A549 treated with dexamethasone at 1 μM for 4 hours (cell line): ENCODE data around the gene ZNRD2. TPM values are rescaled to one million over a fixed set of nuclear protein-coding genes. Genes with fewer than 3 reads are reported as not detected.

Experiments used
- total RNA-seq: library from RNA; stranded (reverse); fragments of 200-300 nt; extraction: Qiagen RNA extraction; gene quantifications from 5 replicates; pipeline ENCODE4 v1.2.3, GENCODE V29; 2022

Gene ZNRD2
- total RNA-seq, result 67.2 to 80.5 TPM (median 71.2 TPM) in 5 replicates

GRCh38 chr11:65569973-65570918 lies at the start of gene ZNRD2:
ZNRD2 (plus strand) TSS chr11:65570477; CDS start chr11:65570492, 15 bp downstream.

GRCh38 chr11:65524741-65525545 lies 45.3 kb upstream of the ZNRD2 start, which contains the start of gene SCYL1:
SCYL1 (plus strand) TSS chr11:65525083; CDS start chr11:65525154, 71 bp downstream.

GRCh38 chr11:65558002-65558929 lies 12.0 kb upstream of the ZNRD2 start, which contains the start of gene LTBP3:
LTBP3 (minus strand) TSS chr11:65558359; CDS start chr11:65557959, 400 bp downstream.

GRCh38 chr11:65572356-65573051 lies 2.2 kb downstream of the ZNRD2 start, which contains the start of gene FAM89B:
FAM89B (plus strand) TSS chr11:65572538; CDS start chr11:65572670, 132 bp downstream.

GRCh38 chr11:65575568-65576231 lies 5.4 kb downstream of the ZNRD2 start, which contains the start of gene EHBP1L1:
EHBP1L1 (plus strand) TSS chr11:65576053; CDS start chr11:65576303, 250 bp downstream.

GRCh38 chr11:65595543-65596281 lies 25.4 kb downstream of the ZNRD2 start, which contains the start of gene KCNK7:
KCNK7 (minus strand) TSS chr11:65595800; CDS start chr11:65595772, 28 bp downstream.

GRCh38 chr11:65615229-65615949 lies 45.1 kb downstream of the ZNRD2 start, which contains the start of gene PCNX3:
PCNX3 (plus strand) TSS chr11:65615776; CDS start chr11:65616312, 536 bp downstream.

Other genes starting within 250 kb of the ZNRD2 start
- gene DPF2, start 236.6 kb upstream of the ZNRD2 start, total RNA-seq, result 38.8 to 42.8 TPM (median 42.2 TPM) in 5 replicates
- 0.80 to 1.2 TPM (median 1.0 TPM) in 5 replicates for gene TIGD3, start 215.7 kb upstream of the ZNRD2 start, total RNA-seq
- gene SLC25A45, start 187.8 kb upstream of the ZNRD2 start, total RNA-seq, result 10.7 to 16.6 TPM (median 15.4 TPM) in 5 replicates
- gene FRMD8, start 183.8 kb upstream of the ZNRD2 start, total RNA-seq, result 34.3 to 52.8 TPM (median 49.7 TPM) in 5 replicates
- 91.2 to 211 TPM (median 154 TPM) in 5 replicates for gene NEAT1, start 147.7 kb upstream of the ZNRD2 start, total RNA-seq
- gene MALAT1, start 71.4 kb upstream of the ZNRD2 start, total RNA-seq, result 47.0 to 89.3 TPM (median 68.8 TPM) in 5 replicates
- 42.4 to 62.3 TPM (median 60.2 TPM) in 5 replicates for gene SCYL1, start 45.4 kb upstream of the ZNRD2 start, total RNA-seq
- gene LTBP3, start 12.1 kb upstream of the ZNRD2 start, total RNA-seq, result 67.3 to 123 TPM (median 91.4 TPM) in 5 replicates
- gene FAM89B, start 2.1 kb downstream of the ZNRD2 start, total RNA-seq, result 24.8 to 42.2 TPM (median 34.4 TPM) in 5 replicates
- gene EHBP1L1, start 5.6 kb downstream of the ZNRD2 start, total RNA-seq, result 20.8 to 32.9 TPM (median 28.8 TPM) in 5 replicates
- 0.21 to 0.59 TPM (median 0.45 TPM) in 5 replicates for gene KCNK7, start 25.3 kb downstream of the ZNRD2 start, total RNA-seq
- gene MAP3K11, start 43.7 kb downstream of the ZNRD2 start, total RNA-seq, result 39.9 to 50.8 TPM (median 46.4 TPM) in 5 replicates
- 22.5 to 37.8 TPM (median 36.0 TPM) in 5 replicates for gene PCNX3, start 45.3 kb downstream of the ZNRD2 start, total RNA-seq
- gene SIPA1, start 67.6 kb downstream of the ZNRD2 start, total RNA-seq, result 9.4 to 16.4 TPM (median 15.6 TPM) in 5 replicates
- gene RELA, start 92.4 kb downstream of the ZNRD2 start, total RNA-seq, result 58.7 to 77.6 TPM (median 77.2 TPM) in 5 replicates
- 43.0 to 54.7 TPM (median 52.9 TPM) in 5 replicates for gene KAT5, start 141.8 kb downstream of the ZNRD2 start, total RNA-seq
- gene RNASEH2C, start 150.3 kb downstream of the ZNRD2 start, total RNA-seq, result 22.8 to 46.0 TPM (median 44.1 TPM) in 5 replicates
- 7.5 to 12.1 TPM (median 10.0 TPM) in 5 replicates for gene AP5B1, start 210.5 kb downstream of the ZNRD2 start, total RNA-seq
- 0.05 to 0.12 TPM (median 0.08 TPM) in 5 replicates for gene OVOL1, start 216.6 kb downstream of the ZNRD2 start, total RNA-seq